DMS53 treated with DMSO at 0.1 percent for 48 hours (cell line): ENCODE results near the gene NSUN5.
"Not testable (repeated sequence)": the region's sequence is repeated elsewhere in the genome, so short reads cannot be mapped to it uniquely, and the experiment has no call there.

ENCODE experiments used
- DNase-seq: peaks from one replicate; lab custom pipeline; 2025; ENCODE audit not compliant: unreplicated experiment; lab: John Stamatoyannopoulos, UW

NSUN5 gene

GRCh38 chr7:73297235-73297634 is 11.4 kb downstream of the NSUN5 start:
- DNase-seq = not testable (repeated sequence)

GRCh38 chr7:73277210-73277609 is 31.4 kb downstream of the NSUN5 start:
- DNase-seq = not testable (repeated sequence)

GRCh38 chr7:73267813-73268212 is 40.8 kb downstream of the NSUN5 start:
- DNase-seq = not testable (repeated sequence)

- not testable (repeated sequence) for DNase-seq
These were observed 41.8 kb downstream of the NSUN5 start for GRCh38 chr7:73266719-73267368.

GRCh38 chr7:73262416-73262815 is 46.2 kb downstream of the NSUN5 start:
- not testable (repeated sequence) for DNase-seq
